Measurements from ENCODE around the gene RIC3.

Gene RIC3

DNA sequence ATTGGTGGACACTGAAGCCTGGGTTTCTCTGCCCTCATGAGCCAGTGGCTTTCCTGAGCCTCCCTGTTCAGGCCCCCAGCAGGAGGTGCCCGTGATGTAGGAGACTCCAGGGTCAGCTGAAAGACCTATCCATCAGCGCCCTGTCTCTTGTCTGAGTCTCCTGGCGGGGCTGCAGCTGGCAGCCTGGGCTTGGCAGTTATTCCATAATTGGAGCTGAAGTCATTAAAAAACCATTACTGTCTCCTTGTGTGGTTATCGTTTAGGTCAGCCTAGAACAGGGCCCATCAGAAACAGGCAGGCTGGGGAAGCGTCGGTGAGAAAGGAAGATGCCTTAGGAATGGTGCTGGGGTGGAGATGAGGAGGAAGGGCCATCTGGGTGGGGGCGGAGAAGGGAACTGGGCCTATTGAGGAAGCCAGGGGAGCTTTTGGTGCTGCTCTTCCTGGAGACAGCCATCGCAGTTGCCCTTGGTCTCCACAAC is 82.8 kb downstream of the RIC3 start:
- peak; percentile 43 for DNase-seq

DNA sequence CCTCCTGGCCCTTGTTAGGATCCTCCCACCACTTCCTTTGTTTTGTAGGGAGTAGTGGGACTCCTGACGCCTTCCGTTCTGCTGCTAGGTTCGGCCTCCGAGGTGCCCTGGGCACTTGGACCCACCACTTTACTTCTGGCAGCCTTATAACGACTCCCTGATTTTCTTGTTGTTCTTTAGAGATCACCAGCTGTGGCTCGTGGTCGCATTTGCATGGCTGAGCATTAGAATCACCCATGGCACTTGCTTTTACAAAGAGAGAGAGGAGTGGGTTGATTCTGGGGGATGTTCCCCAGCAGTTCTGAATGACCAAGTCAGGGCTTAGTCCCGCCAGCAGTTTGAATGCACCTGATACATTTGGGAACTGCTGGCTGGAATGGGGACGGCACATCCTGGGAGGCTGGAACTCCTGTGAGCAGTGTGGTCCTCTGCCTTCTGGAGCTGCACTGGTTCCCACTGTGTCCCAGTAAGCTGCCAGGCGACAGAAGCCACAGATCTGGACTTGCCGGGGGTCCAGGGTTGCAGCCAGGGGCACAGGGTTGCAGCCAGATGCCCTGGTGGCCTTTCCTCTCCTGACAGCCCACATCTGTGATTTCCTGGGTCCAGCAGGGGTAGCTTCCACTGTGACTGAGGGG is 83.7 kb downstream of the RIC3 start:
- DNase-seq = no peak

DNA sequence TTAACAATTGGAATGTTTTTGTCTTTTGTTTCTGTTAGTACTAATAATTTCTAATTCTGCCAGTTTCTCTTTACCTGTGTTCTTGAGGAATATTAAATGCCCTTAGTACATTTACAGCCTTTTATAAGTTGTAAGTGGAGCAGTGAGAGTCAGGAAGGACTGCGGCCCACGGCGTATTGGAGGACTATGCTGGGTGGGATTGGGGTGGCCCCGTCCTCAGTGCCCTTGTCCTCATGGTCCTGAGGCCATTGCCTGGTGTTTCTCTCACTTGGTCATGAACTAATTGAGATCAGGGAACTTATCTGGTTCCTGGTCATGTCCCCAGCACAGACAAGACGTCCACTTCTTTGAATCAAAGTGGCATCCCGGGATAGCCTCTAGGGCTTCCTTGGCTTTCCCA is 84.5 kb downstream of the RIC3 start:
- DNase-seq = no peak

DNA sequence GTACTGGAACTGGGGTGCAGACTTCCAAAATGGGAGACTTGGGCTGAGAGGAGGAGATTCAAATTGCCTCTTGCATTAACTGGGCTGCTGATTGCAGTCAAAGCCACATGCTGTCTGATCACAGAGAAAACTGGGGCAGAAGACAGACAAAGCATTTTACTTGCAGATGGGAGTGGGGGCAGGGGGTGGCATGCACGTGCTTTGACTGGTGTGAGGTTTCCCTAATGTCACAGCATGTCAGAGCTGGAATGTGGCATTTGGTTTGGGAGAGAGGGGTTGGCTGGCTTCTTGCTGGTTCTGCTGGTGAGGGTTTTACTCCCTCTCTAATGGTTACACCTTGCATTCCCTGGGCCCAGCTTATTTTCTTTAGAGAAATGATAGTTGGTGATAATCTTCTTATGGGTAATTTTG is 84.9 kb downstream of the RIC3 start:
- no peak for DNase-seq

DNA sequence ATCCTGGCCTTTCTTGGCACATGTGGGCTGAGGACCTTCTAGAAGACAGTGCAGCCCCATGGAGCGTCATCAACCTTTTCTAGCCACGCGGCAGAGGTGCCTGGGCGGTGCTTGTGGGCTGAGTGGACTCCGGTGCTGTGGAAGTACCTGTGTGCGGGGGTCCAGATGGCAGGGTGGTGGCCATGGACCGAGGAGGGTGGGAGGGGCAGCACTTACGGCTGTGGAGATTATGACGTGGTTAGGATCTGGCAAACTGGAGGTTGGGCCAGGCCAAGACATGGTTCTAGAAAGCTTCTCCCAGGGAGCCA is 85.8 kb downstream of the RIC3 start:
- no peak for DNase-seq

DNA sequence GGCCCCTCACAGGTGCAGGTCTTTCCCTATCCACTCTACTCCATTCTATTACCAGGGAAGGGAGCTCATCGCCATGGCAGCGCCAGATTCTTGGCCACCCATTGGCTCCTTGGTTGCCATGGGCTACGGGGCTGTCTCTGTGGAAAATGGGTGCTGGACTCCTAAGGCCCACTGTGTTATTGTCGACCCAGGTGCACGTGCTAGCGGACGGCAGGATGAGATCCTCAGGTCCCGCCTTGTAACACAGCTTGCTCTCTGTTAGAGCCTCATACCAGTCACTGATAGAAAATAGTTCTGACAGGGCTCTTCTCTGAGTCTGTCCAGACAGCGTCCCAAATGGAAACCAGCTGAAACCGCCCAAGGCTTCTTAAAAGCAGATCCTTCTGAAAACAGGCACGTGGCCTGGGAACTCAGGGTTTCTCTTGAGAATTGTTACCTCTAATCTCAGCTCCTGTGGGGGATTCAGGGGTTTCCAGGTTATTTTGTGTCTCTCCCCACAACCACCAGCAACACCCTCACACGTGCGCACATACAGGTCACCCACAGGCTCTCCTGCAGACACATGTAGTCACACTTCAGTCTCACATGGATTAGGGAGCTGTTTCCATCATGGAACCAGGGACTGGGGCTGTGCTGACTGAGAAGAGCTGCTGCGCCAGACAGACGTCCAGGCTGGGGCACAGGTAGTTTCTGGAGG is 86.3 kb downstream of the RIC3 start:
- peak; percentile 28 for DNase-seq

DNA sequence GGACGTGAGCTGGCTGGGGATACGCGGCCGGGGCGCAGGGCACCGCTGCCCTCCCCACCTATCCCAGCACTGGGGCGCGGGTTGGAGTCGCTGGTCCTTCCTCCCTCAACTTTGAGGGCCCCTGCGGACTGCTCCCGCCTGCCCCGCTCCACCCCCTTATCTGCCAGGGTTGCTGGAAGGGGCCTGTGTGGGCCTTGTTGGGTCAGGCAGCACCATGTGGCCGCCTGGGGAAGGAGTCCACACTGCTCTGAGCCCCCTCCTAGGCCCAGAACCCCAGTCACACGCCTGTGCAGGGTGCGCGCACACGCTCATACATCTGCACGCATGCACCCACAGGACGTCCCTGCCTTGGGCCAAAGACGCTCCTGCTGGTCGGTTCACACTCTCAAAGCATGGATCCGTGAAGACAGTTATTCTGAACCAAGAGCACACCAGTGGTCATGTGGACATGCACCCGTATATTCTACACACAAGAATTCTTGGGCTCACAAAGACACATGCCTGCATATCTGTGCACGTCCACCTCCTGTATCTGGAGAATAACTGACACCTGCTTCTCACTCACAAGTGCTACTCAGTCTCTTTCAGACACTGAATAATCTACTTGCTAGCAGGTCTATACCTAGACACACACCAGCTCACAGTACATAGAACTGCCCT is 87.1 kb downstream of the RIC3 start:
- peak; percentile 26 for DNase-seq

DNA sequence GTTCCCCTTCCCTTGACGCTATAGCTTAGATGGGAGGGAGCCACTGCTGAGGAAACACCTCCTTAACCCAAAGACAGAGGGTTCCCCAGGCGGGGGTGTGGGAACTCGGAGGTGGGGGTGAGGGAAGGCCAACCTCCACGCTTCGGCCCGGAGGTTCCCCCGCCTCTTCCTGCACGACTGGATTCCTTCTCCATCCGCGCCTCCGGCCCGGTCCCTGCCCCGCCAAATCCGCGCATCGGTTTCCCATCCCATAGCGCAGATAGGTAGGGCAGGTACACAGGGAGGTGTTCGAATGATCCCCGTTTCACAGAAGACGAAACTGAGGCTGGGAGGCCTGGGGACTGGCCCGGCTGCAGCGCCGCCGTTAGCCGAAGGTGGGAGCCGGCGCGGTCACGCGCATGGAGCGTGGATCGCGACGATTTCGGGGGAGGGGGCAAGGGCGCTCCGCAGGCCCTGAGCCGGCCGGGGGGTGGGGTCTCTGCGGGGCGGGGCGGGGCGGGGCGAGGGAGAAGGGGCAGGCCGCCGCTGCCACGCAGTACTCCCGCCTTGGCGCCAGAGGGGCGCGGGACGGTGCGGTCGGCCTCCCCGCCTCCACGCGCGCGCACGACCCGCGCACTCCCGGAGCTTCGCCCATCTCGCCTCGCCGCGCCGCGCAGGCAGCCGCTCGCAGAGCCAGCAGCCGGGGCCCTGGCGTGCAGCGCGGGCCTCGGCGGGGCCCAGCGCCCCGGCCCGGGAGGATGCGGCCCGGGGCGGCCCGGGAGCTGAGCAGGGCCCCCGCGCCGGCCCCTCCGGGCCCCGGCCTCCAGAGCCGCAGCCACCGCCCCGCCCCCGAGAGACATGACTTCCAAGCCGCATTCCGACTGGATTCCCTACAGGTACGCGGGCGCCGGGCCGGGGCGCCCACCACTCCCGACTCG is 87.9 kb downstream of the RIC3 start, which contains the start of gene TUB:
Gene TUB (plus strand): TSS at position 538 of the 917 bp plus-strand sequence. CDS start 300 bp downstream, at position 838.
- peak; percentile 53 for DNase-seq

DNA sequence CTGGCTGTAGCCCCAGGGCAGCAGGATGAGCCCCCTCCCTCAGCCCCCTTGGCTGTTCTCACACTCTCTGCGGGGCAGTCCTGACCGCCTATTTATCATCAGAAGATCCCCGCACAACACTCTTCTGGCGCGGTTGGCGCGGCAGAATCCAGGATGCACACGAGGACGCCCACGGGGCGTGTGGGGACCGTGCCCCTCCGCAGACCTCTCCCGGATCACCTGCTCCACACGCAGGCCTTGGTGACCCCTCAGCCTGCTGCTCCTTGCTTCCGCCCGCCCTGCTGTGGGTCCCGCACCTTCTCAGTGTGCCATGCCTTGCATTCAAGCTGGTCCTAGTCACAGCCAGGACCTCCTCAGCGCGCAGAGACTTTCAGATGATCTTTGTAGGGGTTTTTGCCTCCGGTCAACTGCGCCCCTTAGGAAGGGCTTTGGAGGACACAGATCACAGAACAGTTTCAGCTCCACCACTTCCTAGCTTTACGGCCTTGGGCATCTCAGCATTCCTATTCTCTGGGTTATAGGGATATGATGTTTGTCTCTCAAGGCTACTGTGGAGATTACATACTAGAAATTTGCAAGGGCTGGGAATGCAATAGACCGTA is 88.7 kb downstream of the RIC3 start:
- DNase-seq = no peak

DNA sequence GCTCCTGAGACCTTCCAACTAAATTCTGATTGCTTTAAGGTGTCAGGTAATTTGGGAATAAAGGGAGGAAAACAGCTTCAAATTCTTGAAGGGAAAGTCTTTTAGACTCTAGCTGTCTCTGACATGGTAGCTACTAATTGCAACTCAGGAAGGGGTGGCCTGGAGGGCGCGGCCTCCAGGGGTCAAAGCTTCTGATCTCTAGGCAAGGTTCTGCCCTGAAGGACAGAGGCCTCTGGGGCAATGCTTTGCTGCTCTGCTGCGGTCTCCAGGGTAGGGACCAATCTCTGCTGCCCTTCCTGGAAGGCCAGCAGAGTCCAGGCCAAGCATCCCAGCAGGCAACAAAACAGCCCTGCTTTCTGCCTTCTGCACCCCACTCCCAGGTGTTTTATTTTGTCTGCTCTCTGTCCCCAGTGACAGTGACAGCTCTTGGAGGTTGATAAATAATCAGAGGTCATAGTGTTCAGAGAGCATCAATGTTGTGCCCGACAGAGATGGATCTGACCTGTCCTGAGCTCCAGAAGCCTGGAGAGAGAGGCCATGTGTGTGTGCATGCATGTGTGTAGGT is 89.6 kb downstream of the RIC3 start:
- DNase-seq = no peak

DNA sequence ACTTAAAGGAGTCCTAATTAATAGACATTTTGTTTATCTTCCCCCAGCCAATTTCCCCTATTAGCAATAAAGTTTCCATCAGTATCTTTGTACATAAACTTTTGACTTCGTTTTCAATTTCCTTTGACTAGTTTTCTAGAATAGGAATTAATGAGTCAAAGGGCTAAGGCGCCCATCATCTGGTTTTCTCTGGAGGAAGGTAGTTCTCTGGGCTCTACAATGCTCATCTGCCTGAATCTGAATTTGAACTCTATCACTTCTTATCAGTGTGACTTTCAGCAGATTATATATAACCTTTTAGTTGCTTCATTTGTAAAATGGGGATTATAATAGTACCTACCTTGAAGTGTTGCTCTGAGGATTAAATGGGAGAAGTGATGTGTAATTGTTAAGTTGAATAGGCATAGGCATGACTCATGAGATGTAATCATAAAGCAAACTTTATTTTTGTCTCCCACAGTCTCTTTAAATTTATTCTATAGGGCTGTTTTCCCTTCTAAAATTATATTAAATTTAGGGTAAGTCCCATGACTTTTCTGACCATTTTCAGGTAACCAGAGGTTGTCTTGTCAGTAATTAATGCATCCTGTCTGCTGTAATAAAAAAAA is 93.6 kb downstream of the RIC3 start:
- no peak for DNase-seq

DNA sequence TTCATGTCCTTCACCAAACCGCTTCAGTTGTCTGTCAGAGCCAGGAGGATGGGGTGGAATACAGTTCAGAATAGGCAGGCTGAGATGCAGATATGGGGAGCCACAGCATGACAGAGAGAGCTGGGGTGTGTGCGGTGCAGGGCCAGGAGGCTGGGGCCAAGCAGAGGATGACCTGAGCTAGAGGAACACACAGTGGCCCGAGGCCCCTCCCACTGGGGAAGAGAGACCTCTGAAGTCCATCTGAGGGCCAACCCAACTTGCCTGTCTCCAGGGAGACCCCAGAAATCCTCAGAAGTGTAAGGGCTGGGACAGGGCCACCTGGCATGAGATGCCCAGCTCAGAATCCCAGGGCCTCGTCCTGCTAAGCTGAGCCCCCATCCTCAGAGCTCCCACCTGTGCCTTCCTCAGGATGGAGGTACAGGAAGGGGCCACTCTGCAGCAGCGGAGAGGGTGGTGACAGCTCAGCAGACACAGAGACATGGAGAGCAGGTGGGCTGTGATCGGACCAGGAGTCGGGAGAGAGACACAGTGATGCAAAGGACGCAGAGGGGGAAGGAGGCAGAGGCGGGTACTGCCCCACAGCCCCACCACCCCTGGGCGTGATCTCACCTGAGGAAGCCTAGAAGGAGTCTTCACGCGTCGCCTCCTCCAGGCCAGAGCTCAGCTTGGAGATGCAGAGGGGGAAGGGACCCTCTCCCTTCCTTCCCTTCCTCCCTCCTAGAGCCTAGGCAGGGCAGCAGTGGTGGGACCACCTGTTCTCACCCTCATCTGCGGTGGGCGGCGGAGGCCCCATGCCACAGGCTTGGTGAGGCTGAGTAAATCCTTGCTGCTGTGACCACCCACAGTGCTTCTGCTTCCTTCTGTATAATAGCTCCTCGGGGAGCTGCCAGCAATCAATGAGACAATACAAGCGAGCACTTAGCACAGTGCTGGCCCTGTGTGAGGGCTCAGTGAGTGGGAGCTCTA is 96.9 kb downstream of the RIC3 start:
- no peak for DNase-seq

DNA sequence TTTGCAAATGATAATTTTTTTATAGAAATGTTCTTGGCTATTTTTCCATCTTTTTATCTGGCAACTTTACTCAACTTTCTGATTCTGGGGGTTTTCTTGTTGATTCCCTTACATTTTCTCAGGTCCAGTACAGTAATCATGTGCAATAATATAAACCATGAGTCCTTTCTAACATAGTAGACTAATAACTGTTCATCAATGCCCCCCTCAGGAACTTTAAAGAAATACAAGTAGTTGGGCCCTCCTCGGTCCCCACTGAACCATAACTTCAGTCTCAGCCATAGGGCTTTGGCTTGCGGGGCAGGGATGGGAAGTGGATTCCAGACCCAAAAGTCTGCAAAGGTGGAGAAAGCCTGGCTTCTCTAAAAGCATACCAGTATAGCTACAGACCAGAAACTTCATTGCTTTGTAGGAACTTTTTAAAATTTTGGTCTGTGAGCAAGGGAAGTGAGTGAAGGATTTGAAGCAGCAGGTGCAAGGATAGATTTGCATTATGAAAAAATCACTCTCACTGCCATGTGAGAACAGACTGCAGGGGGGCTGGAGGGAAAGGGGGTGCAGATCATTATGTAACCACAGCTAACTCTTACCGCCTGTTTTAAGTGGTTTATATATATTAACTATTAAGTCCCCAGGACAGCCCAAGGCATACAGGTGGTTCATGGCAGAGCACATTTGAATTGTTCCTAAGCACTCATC is 98.3 kb downstream of the RIC3 start:
- peak; percentile 42 for DNase-seq

DNA sequence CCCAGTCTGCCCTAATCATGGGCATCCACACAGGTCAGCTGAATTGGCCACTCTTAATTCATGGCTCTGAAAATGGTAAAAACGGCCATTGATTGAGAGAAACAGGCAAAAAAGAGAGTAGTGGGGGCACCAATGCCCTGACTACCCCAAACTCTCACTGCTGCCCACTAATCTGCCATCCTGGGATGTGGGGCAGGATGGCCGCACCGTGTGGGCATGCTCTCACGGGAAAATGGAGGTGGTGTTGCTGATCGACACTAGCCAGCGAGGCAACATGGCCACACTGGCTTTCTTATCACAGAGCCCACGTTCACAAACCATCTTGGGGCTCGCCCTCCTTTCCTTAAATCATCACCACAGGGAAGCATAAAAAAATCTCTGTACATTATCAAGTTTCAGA is 99.1 kb downstream of the RIC3 start:
- no peak for DNase-seq

DNA sequence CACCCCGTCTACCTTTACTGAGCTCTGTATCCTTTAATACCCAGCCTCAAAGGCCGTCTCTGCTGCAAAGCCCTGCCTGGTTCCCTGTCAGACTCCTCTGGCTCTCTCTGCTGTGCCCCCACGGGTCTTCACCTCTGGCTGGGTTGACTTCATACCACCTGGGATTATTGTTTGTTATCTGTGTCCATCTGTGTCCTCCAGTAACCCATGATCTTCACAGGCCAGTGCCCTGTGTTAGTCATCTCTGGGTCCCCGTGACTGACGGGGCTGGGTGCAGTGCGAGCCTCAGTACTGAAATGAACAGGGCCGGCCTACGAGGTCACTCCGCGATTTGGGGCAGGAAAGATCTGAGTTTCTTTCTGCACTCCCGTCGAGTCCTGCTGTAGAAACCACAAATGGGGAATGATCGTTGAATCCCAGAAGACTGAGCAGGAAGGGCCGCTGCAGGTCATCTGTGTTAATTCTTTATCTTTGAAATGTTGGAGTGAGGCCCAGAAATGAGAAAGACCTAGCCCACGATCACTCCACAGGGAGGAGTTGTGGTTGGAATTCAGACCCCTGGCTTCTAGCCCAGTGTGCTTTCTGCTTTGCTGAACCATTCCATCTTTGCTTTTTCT is 100.1 kb downstream of the RIC3 start:
- peak; percentile 92 for DNase-seq

DNA sequence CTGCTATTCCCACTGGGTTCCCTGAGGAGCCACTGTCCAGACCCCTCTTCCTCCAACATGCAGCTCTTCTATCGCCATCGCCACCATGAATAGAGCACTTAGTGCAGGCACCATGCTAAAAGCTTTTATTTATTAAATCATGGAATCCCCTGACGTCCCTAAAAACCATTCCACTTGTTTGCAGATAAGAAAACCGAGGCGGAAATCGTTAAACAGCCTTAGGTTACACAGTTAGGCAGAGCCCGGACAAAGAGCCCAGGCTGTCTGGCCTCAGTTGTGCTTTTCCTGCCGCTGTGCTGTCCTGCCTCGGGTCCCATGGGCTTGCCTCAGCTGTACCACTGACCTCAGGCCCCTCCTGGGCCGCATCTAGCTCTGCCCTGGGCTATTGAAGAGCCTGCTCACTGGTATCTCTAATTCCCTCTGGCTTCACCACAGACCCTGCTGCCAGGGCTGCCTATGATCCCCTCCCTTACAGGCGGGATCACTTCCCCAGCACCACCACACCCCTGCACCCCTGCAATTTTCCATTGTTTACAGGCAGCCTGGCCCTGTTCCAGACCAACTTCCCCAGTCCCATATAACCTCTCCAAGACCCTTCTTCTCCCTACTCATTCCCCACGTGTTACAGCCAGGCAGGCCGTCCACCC is 100.8 kb downstream of the RIC3 start:
- DNase-seq = no peak

DNA sequence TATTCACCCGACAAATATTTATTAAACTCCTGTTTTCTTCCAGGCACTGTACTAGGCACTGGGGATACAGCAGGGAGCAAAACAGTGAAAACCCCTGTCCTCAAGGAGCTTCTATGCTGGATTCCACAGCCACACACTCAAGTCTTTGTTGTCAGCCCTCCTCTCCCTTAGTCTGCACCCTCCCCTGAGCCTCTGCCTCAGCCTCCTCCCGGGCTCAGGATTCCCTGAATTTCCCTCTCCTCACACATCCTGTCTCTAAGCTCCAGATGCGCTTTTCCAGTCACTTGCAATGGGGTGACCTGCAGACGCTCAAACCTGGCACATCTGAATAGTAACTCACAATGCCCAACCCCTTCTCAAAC is 101.3 kb downstream of the RIC3 start:
- DNase-seq = no peak

DNA sequence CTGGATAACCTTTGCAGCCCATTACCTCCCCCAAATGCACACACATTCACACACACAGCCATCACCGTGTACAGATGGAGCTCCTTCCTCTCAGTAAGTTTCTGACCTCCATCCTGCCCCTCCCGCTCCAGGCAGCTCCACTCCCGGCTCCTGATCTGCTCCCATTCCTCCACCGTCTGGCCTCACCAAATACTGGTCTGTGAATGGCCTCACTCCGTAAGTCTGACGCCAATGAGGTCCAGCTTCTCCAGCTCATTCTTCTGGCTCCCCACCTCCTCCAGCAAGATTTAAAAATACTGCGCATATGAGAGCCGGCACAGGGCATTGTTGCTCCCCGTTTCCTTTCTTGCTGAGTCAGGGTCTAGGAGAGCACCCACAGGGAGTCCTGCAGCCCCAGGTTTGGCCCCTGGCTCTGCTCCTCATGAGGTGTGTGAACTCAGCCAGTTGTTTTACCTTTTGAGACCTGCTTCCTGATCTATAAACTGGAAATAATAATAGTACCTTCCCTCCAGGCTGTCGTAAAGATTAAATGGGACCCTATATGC is 101.8 kb downstream of the RIC3 start:
- DNase-seq = peak; percentile 23
